Lung microvascular endothelial cell (primary cell): Measurements from ENCODE around the gene CFDP1. TPM values are rescaled to one million over a fixed set of nuclear protein-coding genes. Genes with fewer than 3 reads are reported as not detected.

Experiments
- DNase-seq, 2 donors: peaks; one replicate each; pipeline versions ENCODE4 v3.0.0 to v3.0.0-alpha.2; 2010; ENCODE audit warnings: low read depth in 2 of 2
- total RNA-seq: library from RNA; depleted of rRNA; stranded (reverse); fragments of >200 nt; gene quantifications from 2 replicates; pipeline ENCODE4 v1.2.1, GENCODE V29; 2014

Gene CFDP1
- total RNA-seq, 1 donor from 2014 or later, result 40.9 TPM

DNA sequence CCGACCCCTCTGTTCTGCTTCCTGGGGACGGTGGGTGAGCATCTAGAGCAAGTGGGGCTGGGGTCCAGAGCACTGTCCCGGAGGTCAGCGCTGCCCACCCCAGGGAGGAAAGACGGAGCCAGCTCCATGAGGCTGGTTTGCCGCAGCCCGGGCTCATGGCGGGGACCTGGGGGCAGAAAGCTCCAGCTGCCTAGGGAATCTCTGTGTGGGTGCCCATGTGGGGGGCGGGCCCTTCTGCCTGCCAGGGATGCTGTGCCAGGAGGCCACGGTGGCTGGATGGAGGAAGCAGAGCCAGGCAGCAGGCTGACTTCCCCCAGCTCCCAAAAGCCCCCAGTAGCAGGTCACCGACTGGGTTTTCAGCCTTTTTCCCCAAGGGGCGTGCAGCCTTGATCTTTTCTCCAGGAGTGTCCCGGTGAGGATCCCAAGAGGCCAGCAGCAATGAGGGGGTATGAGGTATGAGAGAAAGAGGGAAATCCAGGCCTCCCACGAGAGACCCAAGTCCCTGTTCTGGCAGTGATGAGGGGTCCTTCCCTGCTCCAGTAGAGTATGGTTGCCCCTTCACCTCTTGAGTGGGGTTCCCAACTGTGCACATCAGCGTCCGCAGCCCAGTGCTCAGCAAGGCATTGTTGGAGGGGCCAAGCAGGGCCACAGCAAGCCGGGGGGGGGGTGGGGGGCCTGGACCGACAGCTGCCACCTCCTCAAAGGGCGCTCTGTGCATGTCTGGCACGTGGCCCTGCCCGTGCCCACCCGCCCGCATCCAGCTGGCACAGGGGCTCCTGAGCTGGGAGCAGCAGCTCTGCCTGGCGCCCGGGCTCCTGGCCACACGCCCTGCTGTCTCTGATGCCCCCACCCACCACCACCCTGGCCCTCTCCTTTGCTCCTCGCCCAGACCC lies 166.3 kb downstream of the CFDP1 start:
- no peak for DNase-seq

DNA sequence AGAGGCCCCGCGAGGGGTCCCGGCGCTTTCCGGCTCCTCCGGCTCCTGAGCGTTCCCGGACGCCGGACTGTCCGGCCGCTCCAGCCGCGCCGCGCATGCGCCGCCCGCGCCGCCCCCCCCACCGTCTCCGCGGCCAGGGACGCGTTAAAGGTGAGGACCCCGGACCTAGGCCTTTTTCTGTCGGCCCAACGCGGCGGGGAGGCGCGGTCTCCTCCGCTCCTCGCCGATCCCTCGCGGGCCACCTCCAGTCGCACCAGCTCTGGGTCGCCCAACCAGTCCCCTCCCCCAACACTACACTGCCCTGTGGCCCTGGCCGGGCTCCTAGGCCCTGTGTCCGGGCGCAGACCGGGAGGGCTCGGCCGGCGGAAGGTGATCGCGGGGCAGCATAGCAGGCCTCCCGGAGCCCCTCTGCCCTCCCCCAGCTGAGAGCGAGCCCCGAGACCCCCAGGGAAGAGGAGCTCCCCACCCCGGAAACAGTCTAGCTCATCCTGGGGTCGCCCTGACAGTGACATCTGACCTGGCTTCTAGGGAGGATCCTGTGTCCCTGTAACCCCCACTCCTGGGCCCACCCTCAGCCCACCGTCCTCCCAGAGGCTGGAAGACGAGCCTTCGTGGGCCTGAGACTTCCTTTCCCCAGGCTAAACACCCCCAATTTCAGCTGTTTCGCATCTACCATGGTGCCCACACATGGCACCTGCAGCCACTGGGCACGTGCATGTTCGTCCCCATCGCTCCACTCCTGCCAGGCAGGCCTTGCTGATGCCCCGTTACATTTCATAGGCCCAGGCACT lies 167.2 kb downstream of the CFDP1 start:
- peak; percentile 64 to 79 for DNase-seq

DNA sequence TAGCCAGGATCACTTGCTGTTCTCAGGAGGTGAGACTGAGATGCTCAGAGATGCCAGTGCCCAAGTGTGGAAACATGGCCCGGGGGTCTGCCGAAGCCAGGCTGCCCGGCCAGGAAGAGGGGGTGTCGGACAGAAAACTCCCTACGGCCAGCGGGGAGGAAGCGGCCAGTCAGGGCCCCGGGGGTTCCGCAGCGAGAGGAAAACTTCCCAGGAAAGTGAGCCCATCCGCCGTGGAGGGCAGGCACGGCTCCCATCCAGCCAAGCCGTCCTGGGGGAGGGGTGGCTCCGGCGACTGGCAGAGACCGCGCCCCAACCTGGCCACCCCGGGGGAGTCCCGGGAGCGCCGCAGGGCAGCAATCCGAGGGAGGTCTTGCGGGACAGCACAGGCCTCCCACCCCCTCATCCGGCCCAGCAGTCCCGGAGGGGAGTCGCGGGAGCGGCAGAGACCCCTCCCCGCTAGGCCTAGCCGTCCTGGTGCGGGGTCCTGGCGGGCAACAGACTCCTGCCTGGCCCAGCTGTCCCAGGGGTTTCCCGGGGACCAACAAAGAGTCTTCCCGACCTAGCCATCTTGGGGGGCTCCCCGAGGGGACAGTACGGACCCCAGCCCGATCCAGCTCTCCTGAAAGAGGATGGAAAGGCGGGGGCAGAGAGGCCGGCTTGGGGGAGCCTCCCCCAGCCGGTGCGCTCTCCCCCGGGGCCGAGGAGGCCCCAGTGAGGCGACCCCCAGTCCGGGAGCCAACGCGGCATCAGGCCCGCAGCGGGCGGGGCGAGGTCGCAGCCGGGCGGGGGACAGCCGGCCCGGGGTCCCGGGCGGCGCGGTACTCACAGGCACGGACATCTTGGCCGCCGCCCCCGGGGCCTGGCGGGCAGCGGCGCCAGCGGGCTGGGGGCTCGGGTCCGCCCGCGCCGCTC lies 168.0 kb downstream of the CFDP1 start:
- peak; percentile 32 to 49 for DNase-seq

DNA sequence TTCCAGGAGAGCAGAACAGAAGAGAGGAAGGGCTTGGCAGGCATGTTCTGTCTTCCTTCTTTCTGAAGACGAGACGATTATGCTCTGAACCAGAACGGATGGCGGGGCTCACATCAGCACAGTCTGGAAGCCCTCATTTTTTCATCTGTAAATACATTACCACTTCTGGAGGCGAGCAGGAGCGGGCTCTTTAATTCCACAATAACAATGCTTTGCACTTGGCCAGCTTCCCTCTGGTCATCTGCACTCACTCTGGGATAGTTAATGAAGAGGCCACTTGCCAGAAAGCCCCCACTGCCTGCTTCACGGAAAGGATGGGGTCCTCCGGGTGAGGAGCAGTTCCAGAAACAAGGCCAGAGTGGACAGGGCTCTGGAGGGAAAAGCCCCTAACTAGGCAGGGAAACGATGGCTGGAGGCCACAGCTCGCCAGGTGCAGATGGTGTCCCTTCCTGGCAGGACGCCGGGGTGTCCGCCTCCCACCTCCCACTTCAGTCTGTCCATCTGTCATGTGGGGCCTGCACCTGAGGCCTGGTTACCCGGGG lies 168.8 kb downstream of the CFDP1 start:
- DNase-seq, result peak; percentile 65 to 80

DNA sequence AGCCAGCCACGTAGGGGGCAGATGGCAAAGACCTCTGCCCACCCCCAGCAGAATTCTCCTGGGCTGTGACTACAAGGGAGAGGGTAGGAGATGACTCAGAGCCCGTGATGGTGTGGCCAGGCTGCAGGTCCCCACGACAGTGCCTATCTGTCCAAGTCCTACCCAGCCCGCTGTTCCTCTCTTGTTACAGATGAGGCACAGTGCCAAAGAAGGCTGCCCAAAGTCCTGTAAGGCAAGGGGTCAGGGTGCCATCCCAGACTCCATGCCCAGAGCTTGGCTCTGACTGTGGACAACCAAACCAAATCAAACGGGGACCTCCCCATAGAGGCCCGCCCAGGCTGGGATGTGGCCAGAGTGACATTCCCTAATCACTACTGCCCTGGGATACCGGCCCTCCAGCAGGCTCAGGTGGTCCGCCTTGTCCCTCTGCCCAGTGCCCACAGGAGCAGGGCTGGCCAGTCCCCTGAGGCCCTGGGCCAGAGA lies 169.3 kb downstream of the CFDP1 start:
- peak; percentile 51 to 53 for DNase-seq

DNA sequence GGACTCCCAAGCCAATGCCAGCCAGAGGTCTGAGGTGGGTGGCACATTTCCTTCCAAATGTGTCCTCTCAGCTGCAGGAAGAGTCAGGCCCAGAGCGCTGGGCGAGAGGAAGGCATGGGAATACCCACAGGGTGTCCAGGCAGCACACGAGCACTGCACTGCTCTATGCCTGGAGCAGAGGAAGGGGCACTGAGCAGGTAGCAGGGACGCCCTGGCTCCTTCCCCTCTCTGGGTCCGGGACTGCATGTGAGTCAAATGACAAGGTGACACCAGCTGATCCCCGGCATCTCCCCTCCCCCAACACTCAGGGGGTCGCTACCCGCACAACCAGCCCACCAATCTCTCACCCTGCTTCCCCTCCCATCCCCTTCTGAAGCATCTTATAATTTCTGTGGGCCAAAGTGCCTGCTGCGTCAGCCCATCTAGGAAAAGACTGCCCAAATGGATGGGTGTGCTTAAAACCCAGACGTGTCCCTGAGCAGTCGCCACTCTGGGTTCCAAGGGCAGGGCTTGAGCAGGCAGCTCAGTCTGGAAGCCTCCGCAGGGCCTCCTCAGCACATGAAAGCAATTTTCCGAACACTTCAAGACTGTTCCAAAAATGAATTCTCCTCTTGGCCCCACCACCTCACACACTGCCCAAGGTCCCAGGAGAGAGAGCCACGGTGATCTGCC lies 169.9 kb downstream of the CFDP1 start:
- DNase-seq, result peak in 1 of 2 donors; percentile 15

DNA sequence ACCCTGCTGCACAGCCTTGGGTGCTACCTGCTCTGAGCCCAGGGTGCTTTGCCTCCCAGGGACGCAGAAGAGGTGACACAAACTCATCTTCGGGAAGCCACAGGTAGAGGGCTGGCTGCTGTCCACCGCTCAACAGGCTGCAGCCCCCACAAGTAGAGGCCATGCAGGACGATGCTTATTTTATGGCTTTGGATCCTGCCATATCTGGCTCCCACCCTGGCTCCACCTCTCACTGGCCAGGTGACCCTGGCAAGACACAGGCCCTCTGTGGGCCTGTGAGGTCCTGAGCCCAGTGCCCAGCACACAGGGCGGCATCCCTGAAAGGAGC lies 170.5 kb downstream of the CFDP1 start:
- no peak for DNase-seq

DNA sequence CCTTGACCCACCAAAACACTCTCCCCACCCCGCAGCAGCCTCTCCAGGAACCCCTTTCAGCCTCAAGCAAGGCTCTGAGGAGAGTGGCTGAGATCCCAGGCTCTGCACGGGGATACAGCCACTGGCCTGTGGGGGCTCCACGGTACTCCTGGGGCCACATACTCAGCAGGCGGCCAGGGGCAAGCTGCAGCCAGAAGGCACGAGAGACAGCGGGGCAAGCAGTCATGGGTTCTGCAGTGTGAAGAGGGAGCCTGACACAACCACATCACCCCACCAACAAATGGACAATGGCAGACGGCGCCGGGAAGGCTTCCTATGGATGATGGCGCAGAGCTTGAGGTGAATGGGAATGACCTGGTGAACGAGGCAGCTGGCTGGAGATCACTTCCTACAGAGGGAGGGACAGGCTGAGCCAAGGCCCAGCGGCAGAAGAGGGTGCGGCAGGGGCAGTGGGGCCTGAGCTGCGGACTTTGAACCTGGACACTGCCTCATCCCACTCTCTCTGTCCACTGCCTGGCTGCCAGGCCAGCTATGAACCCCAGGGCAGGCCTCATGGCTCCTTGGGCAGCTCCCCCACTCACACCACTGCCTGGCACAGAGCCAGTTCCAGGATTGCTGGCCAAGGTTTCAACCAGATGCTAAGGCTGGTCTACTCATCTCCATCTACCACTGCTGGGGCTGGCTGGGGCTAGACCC lies 171.1 kb downstream of the CFDP1 start:
- DNase-seq, result peak; percentile 54 to 59

DNA sequence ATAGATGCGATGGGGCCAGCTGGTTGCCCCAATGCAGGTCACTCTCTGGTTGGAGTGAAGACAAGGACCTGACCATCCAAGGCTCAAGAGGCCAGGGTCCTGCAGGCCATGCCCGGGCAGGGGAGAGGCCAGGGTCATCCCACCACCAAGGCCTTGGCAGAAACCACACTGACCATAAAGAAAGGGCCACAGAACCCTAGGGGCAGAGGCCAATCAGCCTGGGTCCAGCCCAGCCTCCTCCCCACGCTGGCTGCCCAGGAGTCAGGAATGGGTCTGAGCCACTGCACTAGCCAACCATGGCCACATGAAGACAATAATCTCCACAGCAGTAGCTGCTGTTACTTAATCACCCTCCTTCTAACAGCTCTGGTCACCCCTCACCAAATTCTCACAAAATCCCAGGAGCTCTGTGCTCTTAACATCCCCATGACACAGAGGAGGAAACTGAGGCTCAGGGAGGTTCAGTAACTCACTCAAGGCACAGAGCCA lies 171.7 kb downstream of the CFDP1 start:
- no peak for DNase-seq

DNA sequence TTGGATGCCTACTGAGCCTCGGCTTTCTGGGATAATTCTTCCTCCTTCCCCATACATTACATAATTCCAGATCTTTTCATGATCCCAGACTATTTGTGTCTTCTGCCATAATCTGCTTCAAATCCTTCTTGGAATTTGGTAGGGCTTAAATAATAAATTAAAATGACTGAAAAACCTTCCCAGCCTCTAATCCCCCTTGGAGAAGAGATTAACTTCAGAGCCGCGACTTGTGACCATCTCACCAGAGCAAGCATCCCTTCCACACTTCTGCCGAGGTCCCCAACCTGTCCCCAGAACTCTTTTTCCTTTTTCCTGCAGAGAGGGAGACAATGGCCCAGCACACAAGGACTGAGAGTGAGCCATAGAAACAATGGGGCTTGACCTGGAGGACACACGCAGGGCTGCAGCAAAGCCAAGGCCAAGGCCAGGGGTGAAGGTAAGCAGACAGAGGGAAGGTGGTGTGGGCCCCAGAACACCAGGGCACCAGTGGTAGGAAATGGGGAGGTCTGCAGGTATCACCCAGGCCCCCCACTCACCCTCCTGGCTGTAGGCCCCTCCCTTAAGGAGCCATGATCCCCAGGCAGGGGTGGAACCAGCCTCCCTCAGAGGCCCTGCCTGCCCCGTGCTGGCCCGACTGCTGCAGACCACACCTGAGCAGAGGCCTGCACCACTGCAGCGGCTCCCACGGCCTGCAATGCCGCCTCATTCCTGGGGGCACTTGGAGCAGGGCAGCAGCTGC lies 172.3 kb downstream of the CFDP1 start:
- peak in 1 of 2 donors; percentile 17 for DNase-seq

DNA sequence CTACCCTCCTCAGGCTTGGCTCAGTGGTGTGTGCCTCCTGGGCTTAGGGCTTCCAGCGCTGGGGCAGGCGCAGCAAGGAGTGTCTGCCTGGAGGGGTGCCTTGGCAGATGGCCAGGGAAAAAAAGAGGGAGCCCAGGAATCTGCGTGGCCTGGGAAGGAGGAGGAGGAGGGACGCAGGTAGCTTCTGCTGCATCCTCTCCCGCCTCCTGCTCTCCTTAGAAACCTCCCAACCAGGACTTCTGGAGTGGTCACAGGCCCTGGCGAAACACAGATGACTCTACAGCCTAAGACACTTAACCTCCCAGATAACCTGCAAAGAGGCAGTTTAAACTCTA lies 174.5 kb downstream of the CFDP1 start:
- no peak for DNase-seq

DNA sequence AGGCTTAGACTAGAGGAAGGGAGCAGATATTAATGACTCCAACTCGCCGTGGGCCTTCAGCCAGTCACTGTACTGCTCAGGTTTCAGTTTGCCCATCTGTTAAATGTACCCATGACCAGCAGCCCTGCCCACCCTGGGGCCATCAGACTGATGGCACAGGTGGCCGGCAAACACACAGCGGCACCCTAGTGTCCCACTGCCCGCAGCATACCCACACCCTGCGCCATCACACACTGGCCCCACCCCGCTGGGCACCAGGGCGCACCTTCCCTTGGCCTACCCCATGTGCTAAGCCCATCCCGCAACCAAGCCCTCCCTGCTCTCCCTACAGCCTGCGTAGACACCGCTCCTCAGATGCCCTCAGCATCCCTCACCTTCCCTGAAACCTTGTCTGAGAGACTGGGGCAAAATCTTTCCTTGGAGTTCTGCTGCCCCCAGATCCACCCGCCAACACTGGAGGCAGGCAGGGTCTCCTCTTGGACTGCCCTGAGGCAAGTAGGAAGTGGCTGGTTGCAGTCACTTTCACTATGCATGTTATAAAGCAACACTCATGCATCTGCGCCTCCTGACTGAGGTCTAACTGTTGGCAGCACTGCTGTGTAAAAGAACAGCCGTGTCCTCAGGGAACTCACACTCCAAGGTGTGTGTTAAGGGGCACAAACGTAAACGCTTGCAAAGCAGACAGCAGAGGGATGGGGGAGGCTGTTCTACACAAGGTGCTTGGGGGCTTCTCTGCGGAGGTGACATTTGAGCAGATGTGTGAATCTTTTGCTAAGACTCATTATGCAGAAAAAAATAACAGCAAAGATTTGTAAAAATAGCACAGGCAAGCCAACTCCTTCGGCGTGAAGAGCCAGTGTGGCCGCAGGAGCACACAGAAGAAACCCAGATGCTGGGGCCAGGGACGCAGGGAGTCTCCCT lies 175.2 kb downstream of the CFDP1 start:
- DNase-seq, result peak; percentile 8 to 25

DNA sequence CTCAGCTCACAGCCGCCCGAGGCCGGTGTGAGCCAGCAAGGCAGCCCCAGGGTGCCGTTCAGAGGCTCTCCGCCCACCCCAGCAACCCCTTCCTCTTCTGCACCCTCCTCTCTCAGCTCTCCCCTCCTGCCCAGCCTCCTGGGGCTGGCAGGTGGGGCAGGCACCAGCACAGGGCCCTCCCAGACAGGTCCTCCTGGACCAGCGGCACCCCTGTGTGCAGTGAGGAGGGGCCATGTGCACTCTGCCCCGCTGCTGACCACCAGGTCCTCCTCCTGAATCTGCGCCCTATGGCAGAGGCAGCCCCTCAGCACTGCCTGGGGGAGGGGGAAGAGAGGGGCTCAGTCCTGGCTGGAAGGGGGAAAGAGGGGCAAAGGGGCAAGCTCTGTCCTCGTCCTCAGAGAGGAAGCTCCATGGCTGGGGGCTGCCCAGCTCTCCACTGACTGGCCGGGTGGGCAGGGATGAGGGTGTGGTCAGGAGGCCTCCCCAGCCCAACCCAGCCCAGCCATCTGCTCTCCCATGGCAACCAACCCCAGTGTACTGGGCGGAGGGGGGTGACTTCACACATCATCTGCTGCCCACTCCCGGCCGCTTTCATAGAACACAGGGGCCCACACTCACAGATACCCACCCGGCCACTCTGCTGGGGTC lies 176.5 kb downstream of the CFDP1 start:
- peak; percentile 68 to 85 for DNase-seq

DNA sequence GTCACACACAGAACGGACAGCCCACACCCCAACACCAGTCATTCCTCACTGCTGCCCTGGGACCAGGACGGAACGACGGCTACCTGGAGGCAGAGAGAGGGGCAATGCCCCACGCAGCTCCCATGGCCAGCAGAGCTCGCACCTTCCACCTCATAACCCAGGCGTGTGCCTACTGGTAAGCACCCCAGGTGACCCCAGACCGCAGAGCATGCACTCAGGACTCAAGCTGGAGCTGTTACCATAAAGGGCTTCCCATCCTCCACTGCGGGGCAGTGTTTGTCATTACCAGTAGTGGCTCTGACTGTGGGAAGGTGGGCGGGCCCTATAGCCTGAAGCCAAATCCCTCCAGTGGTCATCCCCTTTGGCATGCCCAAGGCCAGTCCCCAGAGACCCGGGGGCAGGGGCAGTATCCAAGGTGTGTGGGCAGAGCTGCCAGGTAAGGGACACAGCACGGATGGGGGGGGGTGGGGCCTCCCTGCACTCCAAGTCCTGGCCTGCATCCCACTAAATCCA lies 177.2 kb downstream of the CFDP1 start:
- peak; percentile 57 to 85 for DNase-seq

DNA sequence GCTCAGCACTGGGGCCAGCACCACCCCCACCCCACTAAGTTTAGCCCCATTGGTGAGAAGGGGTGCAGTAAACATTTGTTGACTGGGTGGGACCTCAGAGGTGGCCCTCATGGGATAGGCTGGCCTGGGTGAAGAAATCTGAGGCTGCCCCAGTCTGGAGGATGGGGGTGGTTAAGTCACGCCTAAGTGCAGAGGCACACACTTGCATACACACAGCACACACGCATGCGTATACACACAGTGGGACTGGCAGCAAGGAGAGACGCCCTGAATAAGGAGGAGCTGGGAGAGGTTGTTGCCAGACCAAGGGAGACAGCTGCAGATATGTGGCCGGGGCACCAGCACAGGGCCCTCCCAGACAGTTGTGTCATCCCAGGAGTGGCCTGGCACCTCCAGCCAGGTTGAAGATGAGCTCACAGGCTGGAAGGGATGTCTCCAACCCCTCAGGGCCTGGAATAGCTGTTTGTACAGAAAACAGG lies 178.9 kb downstream of the CFDP1 start:
- DNase-seq, result peak; percentile 40 to 84

DNA sequence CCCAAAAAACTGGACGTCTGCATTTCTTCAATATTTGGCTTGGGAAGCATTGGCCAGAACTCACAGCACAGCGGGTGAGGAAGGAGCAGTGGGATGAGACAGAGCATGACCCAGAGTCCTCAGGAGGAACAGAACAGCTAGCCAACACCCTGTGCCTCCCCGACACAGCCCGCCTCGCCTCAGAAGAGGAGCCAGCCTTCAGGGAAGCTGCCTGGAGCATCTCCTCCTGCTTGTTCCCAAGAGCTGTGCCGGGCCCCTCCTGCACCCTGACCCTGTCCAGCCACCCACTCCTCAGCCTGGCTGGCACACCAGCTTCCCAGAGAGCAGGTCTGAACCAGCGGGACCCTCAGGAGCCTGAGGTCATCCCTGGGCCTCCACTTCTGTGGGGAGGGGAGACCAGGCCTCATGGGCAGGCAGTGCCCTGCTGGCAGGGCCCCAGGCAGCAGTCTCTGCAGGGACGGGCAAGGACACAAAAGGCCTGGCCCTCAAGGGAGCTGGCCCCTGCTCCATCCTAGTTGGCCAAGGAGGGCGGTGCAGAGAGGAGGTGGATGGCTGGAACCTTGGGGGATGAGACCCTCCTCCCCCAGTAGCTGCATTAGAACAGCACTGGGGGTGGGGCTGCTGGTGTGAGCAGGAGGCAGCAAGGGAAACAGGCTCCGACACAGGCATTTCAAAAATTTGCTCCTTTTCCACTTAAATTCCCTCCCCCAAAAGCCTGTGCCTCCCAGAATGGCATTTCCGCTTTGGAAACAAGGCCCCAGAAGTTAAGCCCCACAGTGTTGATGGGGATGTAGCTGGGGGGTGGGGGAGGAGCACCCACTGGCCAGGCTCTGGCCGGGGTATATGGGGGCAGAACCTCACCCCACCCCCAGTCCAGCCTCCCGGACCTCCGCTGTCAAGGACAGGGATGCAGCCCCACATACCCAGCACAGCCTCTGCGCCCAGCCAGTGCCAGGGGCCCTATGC lies 180.1 kb downstream of the CFDP1 start:
- peak; percentile 51 to 79 for DNase-seq
